Kidney epithelial cell (primary cell): ENCODE data around the gene FMO5. TPM values are rescaled to one million over a fixed set of nuclear protein-coding genes. Genes with fewer than 3 reads are reported as not detected.

Experiments used
- DNase-seq: peaks from one replicate; pipeline ENCODE4 v3.0.0-alpha.2; 2010; ENCODE audit warnings: low read depth
- H3K27me3 ChIP-seq: 2 replicates; pipeline ENCODE4 v1.6.0; 2011; ENCODE audit warnings: low read length; ENCODE audit not compliant: control insufficient read depth, insufficient read depth
- H3K36me3 ChIP-seq: 2 replicates; pipeline ENCODE4 v1.5.1; 2011; ENCODE audit warnings: low read length; ENCODE audit not compliant: control insufficient read depth, insufficient read depth
- H3K4me3 ChIP-seq: 2 replicates; pipeline ENCODE4 v1.5.1; 2011; ENCODE audit warnings: low read depth, mild to moderate bottlenecking, control low read depth, low read length
- CTCF ChIP-seq: IDR thresholded peaks from 2 replicates; pipeline ENCODE4 v1.5.1; 2011; ENCODE audit warnings: mild to moderate bottlenecking, moderate library complexity, low read length, control low read depth, inconsistent platforms; ENCODE audit not compliant: insufficient read depth, poor library complexity, severe bottlenecking
- total RNA-seq: library from RNA; depleted of rRNA; stranded (reverse); fragments of >200 nt; gene quantifications from 2 replicates; pipeline ENCODE4 v1.2.3, GENCODE V29; 2015

FMO5 gene
- total RNA-seq, 1 donor from 2014 or later = 0.38 TPM

GRCh38 chr1:147209825-147210821 lies 15.0 kb downstream of the FMO5 start:
- no peak overlapping the region for H3K4me3 ChIP-seq
- no peaks in the 10 kb centered on the region for H3K36me3 ChIP-seq
- H3K27me3 ChIP-seq = no peaks in the 10 kb centered on the region
- TF ChIP-seq CTCF = no peak
- no peak for DNase-seq

GRCh38 chr1:147208619-147209018 lies 16.5 kb downstream of the FMO5 start:
- no peaks in the 10 kb centered on the region for H3K27me3 ChIP-seq
- DNase-seq = no peak
- TF ChIP-seq CTCF = no peak
- H3K36me3 ChIP-seq = no peaks in the 10 kb centered on the region
- no peak overlapping the region for H3K4me3 ChIP-seq

GRCh38 chr1:147207192-147207591 lies 17.9 kb downstream of the FMO5 start:
- DNase-seq = no peak
- Histone ChIP-seq H3K4me3 (no peak overlapping the region), H3K27me3 (no peaks in the 10 kb centered on the region), H3K36me3 (no peaks in the 10 kb centered on the region)
- no peak for TF ChIP-seq CTCF

GRCh38 chr1:147204080-147204479 lies 21.1 kb downstream of the FMO5 start:
- TF ChIP-seq CTCF = no peak
- Histone ChIP-seq H3K4me3 (no peak overlapping the region), H3K36me3 (no peaks in the 10 kb centered on the region), H3K27me3 (no peaks in the 10 kb centered on the region)
- DNase-seq = no peak

- DNase-seq = no peak
- H3K4me3 ChIP-seq = no peak overlapping the region
- no peak for TF ChIP-seq CTCF
- no peaks in the 10 kb centered on the region for H3K27me3 ChIP-seq
- H3K36me3 ChIP-seq = no peaks in the 10 kb centered on the region
These were observed 22.6 kb downstream of the FMO5 start for GRCh38 chr1:147202576-147202975.
